Smooth muscle cell (in vitro differentiated cells): Measurements from ENCODE around the gene COX7A2. TPM values are rescaled to one million over a fixed set of nuclear protein-coding genes. Genes with fewer than 3 reads are reported as not detected.

ENCODE experiments used
- DNase-seq: peaks from one replicate; lab custom pipeline; 2025; ENCODE audit not compliant: unreplicated experiment; lab: John Stamatoyannopoulos, UW
- H2AFZ ChIP-seq: fragments of 200-600 bp; sonication (generic); 2 replicates; pipeline ENCODE4 v1.6.0; 2016; ENCODE audit warnings: antibody characterized with exemption, low read depth, mild to moderate bottlenecking
- H3F3A ChIP-seq: fragments of 200-600 bp; sonication (generic); 2 replicates; pipeline ENCODE4 v1.6.0; 2017; ENCODE audit warnings: antibody characterized with exemption, low read depth
- H3K27ac ChIP-seq: fragments of 200-600 bp; sonication (generic); 2 replicates; pipeline ENCODE4 v1.5.1; 2016; ENCODE audit warnings: low read depth, mild to moderate bottlenecking
- H3K27me3 ChIP-seq: fragments of 200-600 bp; sonication (generic); 2 replicates; pipeline ENCODE4 v1.6.1; 2016; ENCODE audit warnings: low read depth, mild to moderate bottlenecking
- H3K36me3 ChIP-seq: fragments of 200-600 bp; sonication (generic); 2 replicates; pipeline ENCODE4 v1.5.1; 2016; ENCODE audit warnings: low read depth
- H3K4me1 ChIP-seq: fragments of 200-600 bp; sonication (generic); 2 replicates; pipeline ENCODE4 v1.5.1; 2016; ENCODE audit warnings: low read depth
- H3K4me2 ChIP-seq: fragments of 200-600 bp; sonication (generic); 2 replicates; pipeline ENCODE4 v1.6.0; 2016; ENCODE audit warnings: mild to moderate bottlenecking
- H3K4me3 ChIP-seq: fragments of 200-600 bp; sonication (generic); 2 replicates; pipeline ENCODE4 v1.5.1; 2016; ENCODE audit warnings: mild to moderate bottlenecking
- H3K79me2 ChIP-seq: fragments of 200-600 bp; sonication (generic); 2 replicates; pipeline ENCODE4 v1.6.0; 2016; ENCODE audit warnings: low read depth, mild to moderate bottlenecking
- H3K9ac ChIP-seq: fragments of 200-600 bp; sonication (generic); 2 replicates; pipeline ENCODE4 v1.6.0; 2016; ENCODE audit warnings: low read depth
- H3K9me3 ChIP-seq: fragments of 200-600 bp; sonication (generic); replicated peaks from 2 replicates; pipeline ENCODE4 v1.5.1; 2016; ENCODE audit warnings: low read depth
- H4K20me1 ChIP-seq: fragments of 200-600 bp; sonication (generic); 2 replicates; pipeline ENCODE4 v1.6.0; 2016; ENCODE audit warnings: low read depth
- WGBS: methylation state at CpG from one replicate; pipeline ENCODE4 v1.1.7; 2016; ENCODE audit warnings: low lambda C conversion rate; 5-methylcytosine and 5-hydroxymethylcytosine counted together
- polyA plus RNA-seq: library from polyadenylated mRNA; unstranded; fragments of >200 nt; fragmentation: Nextera tagmentation; extraction: Ambion mirVana; gene quantifications from 2 replicates; pipeline ENCODE4 v1.2.1, GENCODE V29; 2016
- total RNA-seq: library from RNA; depleted of rRNA; stranded (reverse); fragments of >200 nt; gene quantifications from 2 replicates; pipeline ENCODE4 v1.2.3, GENCODE V29; 2014
- TF ChIP-seq, protein P1 (sequence below): fragments of 200-600 bp; sonication (generic); IDR thresholded peaks from 2 replicates; pipeline ENCODE4 v1.5.1; 2017; ENCODE audit warnings: borderline replicate concordance, mild to moderate bottlenecking, antibody characterized with exemption; ENCODE audit not compliant: insufficient read depth, poor library complexity, severe bottlenecking

Gene COX7A2
- total and polyA plus RNA-seq, 2 experiments from 2014 or later = 802 to 1,287 TPM

DNA sequence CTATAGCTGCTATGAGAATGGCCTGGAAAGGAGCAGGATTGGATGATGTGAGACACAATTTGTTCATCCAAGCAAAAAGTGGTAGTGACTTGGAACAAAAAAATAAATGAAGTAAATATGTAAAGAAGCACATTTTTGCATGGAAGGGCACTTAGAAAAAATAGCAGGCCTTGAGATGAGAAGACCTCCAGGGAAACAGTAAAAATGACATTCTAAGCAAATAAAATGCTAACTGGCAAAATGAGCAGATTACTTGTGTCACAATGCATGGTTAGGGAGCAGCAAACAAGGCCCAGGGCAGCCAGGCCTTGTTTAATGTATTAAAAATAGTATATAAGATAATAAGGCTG lies 19.8 kb upstream of the COX7A2 start:
- TF ChIP-seq, protein P1, sequence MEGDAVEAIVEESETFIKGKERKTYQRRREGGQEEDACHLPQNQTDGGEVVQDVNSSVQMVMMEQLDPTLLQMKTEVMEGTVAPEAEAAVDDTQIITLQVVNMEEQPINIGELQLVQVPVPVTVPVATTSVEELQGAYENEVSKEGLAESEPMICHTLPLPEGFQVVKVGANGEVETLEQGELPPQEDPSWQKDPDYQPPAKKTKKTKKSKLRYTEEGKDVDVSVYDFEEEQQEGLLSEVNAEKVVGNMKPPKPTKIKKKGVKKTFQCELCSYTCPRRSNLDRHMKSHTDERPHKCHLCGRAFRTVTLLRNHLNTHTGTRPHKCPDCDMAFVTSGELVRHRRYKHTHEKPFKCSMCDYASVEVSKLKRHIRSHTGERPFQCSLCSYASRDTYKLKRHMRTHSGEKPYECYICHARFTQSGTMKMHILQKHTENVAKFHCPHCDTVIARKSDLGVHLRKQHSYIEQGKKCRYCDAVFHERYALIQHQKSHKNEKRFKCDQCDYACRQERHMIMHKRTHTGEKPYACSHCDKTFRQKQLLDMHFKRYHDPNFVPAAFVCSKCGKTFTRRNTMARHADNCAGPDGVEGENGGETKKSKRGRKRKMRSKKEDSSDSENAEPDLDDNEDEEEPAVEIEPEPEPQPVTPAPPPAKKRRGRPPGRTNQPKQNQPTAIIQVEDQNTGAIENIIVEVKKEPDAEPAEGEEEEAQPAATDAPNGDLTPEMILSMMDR = no peak

GRCh38 chr6:75262716-75263400 lies 19.3 kb upstream of the COX7A2 start:
- WGBS = 83% methylated on average over 4 of the region's 4 CpGs
- Histone ChIP-seq H3K27me3 (no peaks in the 10 kb centered on the region), H3K4me2 (no peak overlapping the region), H3K9ac (no peak overlapping the region), H3K4me1 (peaks cover 11% of the 10 kb centered on the region), H3K27ac (no peak overlapping the region), H3K9me3 (no peaks in the 10 kb centered on the region), H3K4me3 (no peak overlapping the region), H3K79me2 (peaks cover 83% of the 10 kb centered on the region), H3K36me3 (peaks cover 28% of the 10 kb centered on the region), H2AFZ (no peak overlapping the region), H4K20me1 (peaks cover 93% of the 10 kb centered on the region), H3F3A (peaks cover 2% of the 10 kb centered on the region)
- no peak for DNase-seq
- TF ChIP-seq, protein P1 = no peak

More for the DNA sequence above, 19.8 kb upstream of the COX7A2 start:
- Histone ChIP-seq H2AFZ (no peak overlapping the region), H3K9ac (no peak overlapping the region), H3K9me3 (no peaks in the 10 kb centered on the region), H3K27ac (peak overlapping the region; percentile 0), H3K27me3 (no peaks in the 10 kb centered on the region), H3K4me3 (no peak overlapping the region), H4K20me1 (peaks cover 87% of the 10 kb centered on the region), H3K79me2 (peaks cover 89% of the 10 kb centered on the region), H3F3A (peaks cover 2% of the 10 kb centered on the region), H3K36me3 (peaks cover 27% of the 10 kb centered on the region), H3K4me1 (peaks cover 16% of the 10 kb centered on the region), H3K4me2 (no peak overlapping the region)
- no peak for DNase-seq

- WGBS = 100% methylated on average over 1 of the region's 1 CpG
- TF ChIP-seq, protein P1 = no peak
- Histone ChIP-seq H3K9ac (no peak overlapping the region), H3K27ac (no peak overlapping the region), H3K4me3 (no peak overlapping the region), H3F3A (peaks cover 2% of the 10 kb centered on the region), H3K9me3 (no peaks in the 10 kb centered on the region), H3K4me1 (no peaks in the 10 kb centered on the region), H3K27me3 (no peaks in the 10 kb centered on the region), H3K4me2 (no peak overlapping the region), H4K20me1 (peaks cover 88% of the 10 kb centered on the region), H2AFZ (no peak overlapping the region), H3K36me3 (peaks cover 32% of the 10 kb centered on the region), H3K79me2 (peaks cover 68% of the 10 kb centered on the region)
- DNase-seq = no peak
Observed at GRCh38 chr6:75261299-75261698, 17.7 kb upstream of the COX7A2 start.

GRCh38 chr6:75257343-75258087 lies 13.9 kb upstream of the COX7A2 start:
- no peak overlapping the region for H3K27ac ChIP-seq
- H3K4me1 ChIP-seq = no peaks in the 10 kb centered on the region
- peaks cover 30% of the 10 kb centered on the region for H3K79me2 ChIP-seq
- H3K9ac ChIP-seq = no peak overlapping the region
- WGBS = 96% methylated on average over 1 of the region's 1 CpG
- DNase-seq = no peak
- H3K36me3 ChIP-seq = peaks cover 41% of the 10 kb centered on the region
- H3K9me3 ChIP-seq = no peaks in the 10 kb centered on the region
- peaks cover 2% of the 10 kb centered on the region for H3F3A ChIP-seq
- H4K20me1 ChIP-seq = peaks cover 73% of the 10 kb centered on the region
- TF ChIP-seq, protein P1 = no peak
- H3K4me2 ChIP-seq = no peak overlapping the region
- no peak overlapping the region for H2AFZ ChIP-seq
- no peak overlapping the region for H3K4me3 ChIP-seq
- H3K27me3 ChIP-seq = no peaks in the 10 kb centered on the region
